Smooth muscle cell (in vitro differentiated cells): ENCODE measurements around the gene CTSE. TPM values are rescaled to one million over a fixed set of nuclear protein-coding genes. Genes with fewer than 3 reads are reported as not detected.

Source experiments
- DNase-seq: peaks from one replicate; lab custom pipeline; 2025; ENCODE audit not compliant: unreplicated experiment; lab: John Stamatoyannopoulos, UW
- H2AFZ ChIP-seq: fragments of 200-600 bp; sonication (generic); 2 replicates; pipeline ENCODE4 v1.6.0; 2016; ENCODE audit warnings: antibody characterized with exemption, low read depth, mild to moderate bottlenecking
- H3F3A ChIP-seq: fragments of 200-600 bp; sonication (generic); 2 replicates; pipeline ENCODE4 v1.6.0; 2017; ENCODE audit warnings: antibody characterized with exemption, low read depth
- H3K27ac ChIP-seq: fragments of 200-600 bp; sonication (generic); 2 replicates; pipeline ENCODE4 v1.5.1; 2016; ENCODE audit warnings: low read depth, mild to moderate bottlenecking
- H3K27me3 ChIP-seq: fragments of 200-600 bp; sonication (generic); 2 replicates; pipeline ENCODE4 v1.6.1; 2016; ENCODE audit warnings: low read depth, mild to moderate bottlenecking
- H3K36me3 ChIP-seq: fragments of 200-600 bp; sonication (generic); 2 replicates; pipeline ENCODE4 v1.5.1; 2016; ENCODE audit warnings: low read depth
- H3K4me1 ChIP-seq: fragments of 200-600 bp; sonication (generic); 2 replicates; pipeline ENCODE4 v1.5.1; 2016; ENCODE audit warnings: low read depth
- H3K4me2 ChIP-seq: fragments of 200-600 bp; sonication (generic); 2 replicates; pipeline ENCODE4 v1.6.0; 2016; ENCODE audit warnings: mild to moderate bottlenecking
- H3K4me3 ChIP-seq: fragments of 200-600 bp; sonication (generic); 2 replicates; pipeline ENCODE4 v1.5.1; 2016; ENCODE audit warnings: mild to moderate bottlenecking
- H3K79me2 ChIP-seq: fragments of 200-600 bp; sonication (generic); 2 replicates; pipeline ENCODE4 v1.6.0; 2016; ENCODE audit warnings: low read depth, mild to moderate bottlenecking
- H3K9ac ChIP-seq: fragments of 200-600 bp; sonication (generic); 2 replicates; pipeline ENCODE4 v1.6.0; 2016; ENCODE audit warnings: low read depth
- H3K9me3 ChIP-seq: fragments of 200-600 bp; sonication (generic); replicated peaks from 2 replicates; pipeline ENCODE4 v1.5.1; 2016; ENCODE audit warnings: low read depth
- H4K20me1 ChIP-seq: fragments of 200-600 bp; sonication (generic); 2 replicates; pipeline ENCODE4 v1.6.0; 2016; ENCODE audit warnings: low read depth
- WGBS: methylation state at CpG from one replicate; pipeline ENCODE4 v1.1.7; 2016; ENCODE audit warnings: low lambda C conversion rate; 5-methylcytosine and 5-hydroxymethylcytosine counted together
- polyA plus RNA-seq: library from polyadenylated mRNA; unstranded; fragments of >200 nt; fragmentation: Nextera tagmentation; extraction: Ambion mirVana; gene quantifications from 2 replicates; pipeline ENCODE4 v1.2.1, GENCODE V29; 2016
- total RNA-seq: library from RNA; depleted of rRNA; stranded (reverse); fragments of >200 nt; gene quantifications from 2 replicates; pipeline ENCODE4 v1.2.3, GENCODE V29; 2014
- TF ChIP-seq, protein P1 (sequence below): fragments of 200-600 bp; sonication (generic); IDR thresholded peaks from 2 replicates; pipeline ENCODE4 v1.5.1; 2017; ENCODE audit warnings: borderline replicate concordance, mild to moderate bottlenecking, antibody characterized with exemption; ENCODE audit not compliant: insufficient read depth, poor library complexity, severe bottlenecking

The CTSE gene
- total and polyA plus RNA-seq, 2 experiments from 2014 or later, result not detected

GRCh38 chr1:206035027-206035426, 11.3 kb upstream of the CTSE start:
- Histone ChIP-seq H3K9me3 (no peaks in the 10 kb centered on the region), H3K27ac (no peak overlapping the region), H3K36me3 (no peaks in the 10 kb centered on the region), H3K79me2 (no peaks in the 10 kb centered on the region), H3F3A (no peaks in the 10 kb centered on the region), H3K4me3 (no peak overlapping the region), H3K27me3 (no peaks in the 10 kb centered on the region), H4K20me1 (no peaks in the 10 kb centered on the region), H3K4me1 (peaks cover 10% of the 10 kb centered on the region), H2AFZ (peak overlapping the region; percentile 21), H3K9ac (no peak overlapping the region), H3K4me2 (no peak overlapping the region)
- TF ChIP-seq, protein P1, sequence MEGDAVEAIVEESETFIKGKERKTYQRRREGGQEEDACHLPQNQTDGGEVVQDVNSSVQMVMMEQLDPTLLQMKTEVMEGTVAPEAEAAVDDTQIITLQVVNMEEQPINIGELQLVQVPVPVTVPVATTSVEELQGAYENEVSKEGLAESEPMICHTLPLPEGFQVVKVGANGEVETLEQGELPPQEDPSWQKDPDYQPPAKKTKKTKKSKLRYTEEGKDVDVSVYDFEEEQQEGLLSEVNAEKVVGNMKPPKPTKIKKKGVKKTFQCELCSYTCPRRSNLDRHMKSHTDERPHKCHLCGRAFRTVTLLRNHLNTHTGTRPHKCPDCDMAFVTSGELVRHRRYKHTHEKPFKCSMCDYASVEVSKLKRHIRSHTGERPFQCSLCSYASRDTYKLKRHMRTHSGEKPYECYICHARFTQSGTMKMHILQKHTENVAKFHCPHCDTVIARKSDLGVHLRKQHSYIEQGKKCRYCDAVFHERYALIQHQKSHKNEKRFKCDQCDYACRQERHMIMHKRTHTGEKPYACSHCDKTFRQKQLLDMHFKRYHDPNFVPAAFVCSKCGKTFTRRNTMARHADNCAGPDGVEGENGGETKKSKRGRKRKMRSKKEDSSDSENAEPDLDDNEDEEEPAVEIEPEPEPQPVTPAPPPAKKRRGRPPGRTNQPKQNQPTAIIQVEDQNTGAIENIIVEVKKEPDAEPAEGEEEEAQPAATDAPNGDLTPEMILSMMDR, result no peak
- no peak for DNase-seq
- 86% methylated on average over 5 of the region's 5 CpGs for whole genome bisulfite sequencing

GRCh38 chr1:206032380-206033140, 8.9 kb upstream of the CTSE start:
- Histone ChIP-seq H4K20me1 (no peaks in the 10 kb centered on the region), H2AFZ (no peak overlapping the region), H3K27ac (peak overlapping the region; percentile 61), H3K4me1 (peaks cover 7% of the 10 kb centered on the region), H3K36me3 (no peaks in the 10 kb centered on the region), H3K27me3 (no peaks in the 10 kb centered on the region), H3K4me2 (no peak overlapping the region), H3K9me3 (no peaks in the 10 kb centered on the region), H3K79me2 (no peaks in the 10 kb centered on the region), H3K9ac (no peak overlapping the region), H3K4me3 (no peak overlapping the region), H3F3A (no peaks in the 10 kb centered on the region)
- no peak for DNase-seq
- WGBS, result 63% methylated on average over 5 of the region's 5 CpGs
- TF ChIP-seq, protein P1, result no peak

DNA sequence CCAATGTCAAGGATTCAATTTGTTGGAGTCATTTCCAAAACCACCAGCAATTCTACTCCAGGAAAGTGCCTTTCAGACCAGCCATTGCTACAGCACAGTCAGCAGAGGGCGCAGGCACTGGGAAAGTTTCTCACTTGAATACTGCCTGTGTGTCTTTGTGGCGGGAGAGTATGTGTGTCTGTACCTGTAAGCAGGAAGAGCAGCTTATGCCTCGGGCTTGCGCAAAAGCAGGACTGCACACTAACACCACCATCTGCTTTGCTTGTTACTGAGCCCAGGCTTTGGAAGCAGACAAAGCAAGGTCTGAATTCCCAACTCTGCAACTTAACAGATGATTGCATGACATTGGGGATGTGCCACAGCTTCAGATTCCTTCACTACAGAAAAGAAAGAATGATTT, 7.0 kb upstream of the CTSE start:
- Histone ChIP-seq H3K79me2 (no peaks in the 10 kb centered on the region), H3K4me1 (no peaks in the 10 kb centered on the region), H3K27ac (no peak overlapping the region), H3K4me2 (no peak overlapping the region), H2AFZ (no peak overlapping the region), H3K4me3 (no peak overlapping the region), H3F3A (no peaks in the 10 kb centered on the region), H3K9me3 (no peaks in the 10 kb centered on the region), H3K27me3 (no peaks in the 10 kb centered on the region), H3K9ac (no peak overlapping the region), H3K36me3 (no peaks in the 10 kb centered on the region), H4K20me1 (no peaks in the 10 kb centered on the region)
- 12% methylated on average over 4 of the region's 4 CpGs for WGBS
- DNase-seq, result no peak
- TF ChIP-seq, protein P1, result peak; percentile 79

GRCh38 chr1:206030191-206030590, 6.5 kb upstream of the CTSE start:
- WGBS, result 80% methylated on average over 4 of the region's 4 CpGs

More at GRCh38 chr1:206030191-206030590, 6.5 kb upstream of the CTSE start:
- Histone ChIP-seq H3K79me2 (no peaks in the 10 kb centered on the region), H3K27me3 (no peaks in the 10 kb centered on the region), H3F3A (no peaks in the 10 kb centered on the region), H2AFZ (no peak overlapping the region), H3K27ac (no peak overlapping the region), H3K36me3 (no peaks in the 10 kb centered on the region), H4K20me1 (no peaks in the 10 kb centered on the region), H3K4me1 (no peaks in the 10 kb centered on the region), H3K4me2 (no peak overlapping the region), H3K9me3 (no peaks in the 10 kb centered on the region), H3K9ac (no peak overlapping the region), H3K4me3 (no peak overlapping the region)
- DNase-seq, result no peak
- TF ChIP-seq, protein P1, result no peak
